K562 (cell line): Measurements from ENCODE around the gene RASGEF1C. TPM values are rescaled to one million over a fixed set of nuclear protein-coding genes. Genes with fewer than 3 reads are reported as not detected.

Experiments
- ARID3B ChIP-seq: fragments of 250-450 bp; sonication (Bioruptor Pico); IDR thresholded peaks from 2 replicates; pipeline ENCODE4 v1.4.0; 2020; ENCODE audit warnings: borderline replicate concordance
- ARID4B ChIP-seq: sonication (generic); formaldehyde crosslinking; IDR thresholded peaks from 2 replicates; pipeline ENCODE4 v1.8.0; 2022; ENCODE audit warnings: mild to moderate bottlenecking, missing genetic modification reagents
- BRD9 ChIP-seq: fragments of 450-650 bp; IDR thresholded peaks from 2 replicates; pipeline ENCODE4 v1.6.1; 2018; ENCODE audit warnings: low read depth; ENCODE audit not compliant: partially characterized antibody
- CTCFL ChIP-seq: IDR thresholded peaks from 2 replicates; pipeline ENCODE4 v1.6.1; 2011; ENCODE audit warnings: borderline replicate concordance, low read depth, mild to moderate bottlenecking, moderate library complexity, low read length; ENCODE audit not compliant: insufficient read depth, poor library complexity, severe bottlenecking
- GATAD2B ChIP-seq: fragments of 450-650 bp; IDR thresholded peaks from 2 replicates; pipeline ENCODE4 v1.6.1; 2017; ENCODE audit warnings: mild to moderate bottlenecking, borderline replicate concordance
- HMGN3 ChIP-seq: IDR thresholded peaks from 2 replicates; pipeline ENCODE4 v1.6.1; 2011; ENCODE audit warnings: borderline replicate concordance, low read depth, mild to moderate bottlenecking, mixed read lengths, low read length; ENCODE audit not compliant: insufficient read length; ENCODE audit errors: extremely low read depth
- KLF13 ChIP-seq: fragments of 450-650 bp; IDR thresholded peaks from 2 replicates; pipeline ENCODE4 v1.6.1; 2016; ENCODE audit warnings: missing genetic modification characterization, low read depth, mild to moderate bottlenecking, missing compliant biosample characterization, moderate library complexity, borderline replicate concordance
- MED1 ChIP-seq: sonication (generic); formaldehyde crosslinking; IDR thresholded peaks from 2 replicates; pipeline ENCODE4 v1.8.1; 2023; ENCODE audit warnings: missing genetic modification reagents, borderline replicate concordance
- MXD1 ChIP-seq: fragments of 250-450 bp; sonication (Bioruptor Pico); IDR thresholded peaks from 2 replicates; pipeline ENCODE4 v1.8.0; 2021; ENCODE audit warnings: borderline replicate concordance, mild to moderate bottlenecking, moderate library complexity; ENCODE audit not compliant: poor library complexity, severe bottlenecking
- NCOA4 ChIP-seq: fragments of 450-650 bp; IDR thresholded peaks from 2 replicates; pipeline ENCODE4 v1.6.1; 2018; ENCODE audit warnings: mild to moderate bottlenecking; ENCODE audit not compliant: partially characterized antibody
- NFE2 ChIP-seq: IDR thresholded peaks from 2 replicates; pipeline ENCODE4 v1.6.1; 2014; ENCODE audit warnings: antibody characterized with exemption, low read depth
- NFXL1 ChIP-seq: fragments of 450-650 bp; formaldehyde crosslinking; IDR thresholded peaks from 2 replicates; pipeline ENCODE4 v1.4.0; 2021; ENCODE audit warnings: mild to moderate bottlenecking
- NRF1 ChIP-seq, 2 experiments: fragments of 450-650 bp; IDR thresholded peaks in 1 of 2; conservative IDR thresholded peaks in 1 of 2; 2 replicates each; pipeline ENCODE4 v1.6.1; 2014; ENCODE audit warnings: mild to moderate bottlenecking in 2 of 2
- PKNOX1 ChIP-seq: fragments of 450-650 bp; IDR thresholded peaks from 2 replicates; pipeline ENCODE4 v1.6.1; 2016
- POLR2G ChIP-seq: fragments of 200-400 bp; formaldehyde crosslinking; IDR thresholded peaks from 2 replicates; pipeline ENCODE4 v1.6.1; 2017; ENCODE audit warnings: low read depth, mild to moderate bottlenecking, antibody characterized with exemption, low read length, moderate library complexity
- RFX1 ChIP-seq: fragments of 450-650 bp; IDR thresholded peaks from 2 replicates; pipeline ENCODE4 v1.6.1; 2016; ENCODE audit warnings: mild to moderate bottlenecking, moderate library complexity
- ZNF384 ChIP-seq: IDR thresholded peaks from 2 replicates; pipeline ENCODE4 v1.6.1; 2012; ENCODE audit warnings: low read depth, low read length, improper control_type of control experiment
- ZNF589 ChIP-seq: fragments of 200-800 bp; sonication (Bioruptor generic); IDR thresholded peaks from 2 replicates; pipeline ENCODE4 v1.6.1; 2016; ENCODE audit warnings: low read depth, missing genetic modification characterization, missing compliant biosample characterization
- polyA plus RNA-seq, 8 experiments: library from polyadenylated mRNA; depleted of rRNA in 4 of 8; stranded (reverse) in 5 of 8; unstranded in 3 of 8; fragments of >200 nt; fragmentation: Nextera tagmentation in 2 of 8; fragmentation: Illumina TruSeq in 1 of 8; extraction: Ambion mirVana in 2 of 8; extraction: Trizol in 1 of 8; gene quantifications; 2 replicates each; pipeline versions ENCODE4 v1.2.1 to v1.2.3, GENCODE V29; 2011 to 2014; ENCODE audit warnings: inconsistent platforms in 1 of 8, missing spikeins in 1 of 8
- total RNA-seq, 7 experiments: library from RNA; depleted of rRNA in 6 of 7; stranded (reverse); fragments of >200 nt in 6 of 7; fragmentation: Illumina TruSeq in 2 of 7; extraction: Trizol in 2 of 7; gene quantifications; 2 replicates each; pipeline versions ENCODE4 v1.2.1 to v1.2.3, GENCODE V29; 2011 to 2021; ENCODE audit warnings: low replicate concordance in 1 of 7

RASGEF1C gene
- total and polyA plus RNA-seq, 9 of the 15 experiments (the other 6 are each of a cell fraction or from before 2014, with no cell fraction given), result 0.04 to 1.1 (median 0.21) TPM; not detected in 4

- TF ChIP-seq ARID3B (no peak), NFXL1 (no peak), ARID4B (no peak), NCOA4 (no peak), PKNOX1 (no peak), CTCFL (peak; percentile 93), RFX1 (no peak), GATAD2B (0 out of 2 replicates have a peak, but pooled peaks have one; percentile 56), POLR2G (0 out of 2 replicates have a peak, but pooled peaks have one; percentile 12), BRD9 (no peak), MED1 (CRISPR knock-in tag) (no peak), ZNF384 (no peak), NRF1 (conservative IDR thresholded peaks at IDR 0.05 in 1 of 2, IDR thresholded peaks at IDR 0.05 in 1 of 2) (no peak), NFE2 (no peak), KLF13 (tag) (no peak), MXD1 (CRISPR knock-in tag) (no peak), ZNF589 (CRISPR knock-in tag) (no peak), HMGN3 (peak; percentile 33)
Measured at GRCh38 chr5:180209137-180209581, at the start of gene RASGEF1C (continued).
